DMS53 (cell line): Measurements from ENCODE around the gene XYLT1.
"Not testable (repeated sequence)": the region's sequence is repeated elsewhere in the genome, so short reads cannot be mapped to it uniquely, and the experiment has no call there.

ENCODE experiments used
- DNase-seq: peaks from one replicate; lab custom pipeline; 2025; lab: John Stamatoyannopoulos, UW

Gene XYLT1

GRCh38 chr16:17483351-17483750 is 12.6 kb upstream of the XYLT1 start:
- no peak for DNase-seq

GRCh38 chr16:17482341-17482740 is 11.6 kb upstream of the XYLT1 start:
- DNase-seq, result not testable (repeated sequence)

GRCh38 chr16:17481736-17482135 is 11.0 kb upstream of the XYLT1 start:
- no peak for DNase-seq

GRCh38 chr16:17477260-17477545 is 6.4 kb upstream of the XYLT1 start:
- DNase-seq, result not testable (repeated sequence)

- peak; percentile 74 for DNase-seq
Measured at GRCh38 chr16:17476414-17477259, 5.9 kb upstream of the XYLT1 start.

- DNase-seq, result no peak
Measured at GRCh38 chr16:17475104-17475503, 4.3 kb upstream of the XYLT1 start.

- DNase-seq, result no peak
Measured at GRCh38 chr16:17474572-17474971, 3.8 kb upstream of the XYLT1 start.

- no peak for DNase-seq
Measured at GRCh38 chr16:17474037-17474436, 3.3 kb upstream of the XYLT1 start.

GRCh38 chr16:17471719-17472461 is 1.1 kb upstream of the XYLT1 start:
- no peak for DNase-seq

- DNase-seq, result peak; percentile 23
Measured at GRCh38 chr16:17470182-17470907, 415 bp downstream of the XYLT1 start.

GRCh38 chr16:17469741-17470181 is 999 bp downstream of the XYLT1 start:
- no peak for DNase-seq

GRCh38 chr16:17469011-17469740 is 1.6 kb downstream of the XYLT1 start:
- no peak for DNase-seq

GRCh38 chr16:17468611-17469010 is 2.1 kb downstream of the XYLT1 start:
- no peak for DNase-seq

GRCh38 chr16:17467923-17468540 is 2.7 kb downstream of the XYLT1 start:
- peak; percentile 50 for DNase-seq

GRCh38 chr16:17466876-17467275 is 3.9 kb downstream of the XYLT1 start:
- no peak for DNase-seq

- no peak for DNase-seq
Measured at GRCh38 chr16:17465460-17465859, 5.3 kb downstream of the XYLT1 start.

GRCh38 chr16:17463335-17463734 is 7.4 kb downstream of the XYLT1 start:
- no peak for DNase-seq

- no peak for DNase-seq
Measured at GRCh38 chr16:17461951-17462729, 8.6 kb downstream of the XYLT1 start.

- DNase-seq, result no peak
Measured at GRCh38 chr16:17460890-17461289, 9.9 kb downstream of the XYLT1 start.

GRCh38 chr16:17459903-17460521 is 10.7 kb downstream of the XYLT1 start:
- DNase-seq, result no peak
